ENCODE data around the gene TBKBP1.

Gene TBKBP1

DNA sequence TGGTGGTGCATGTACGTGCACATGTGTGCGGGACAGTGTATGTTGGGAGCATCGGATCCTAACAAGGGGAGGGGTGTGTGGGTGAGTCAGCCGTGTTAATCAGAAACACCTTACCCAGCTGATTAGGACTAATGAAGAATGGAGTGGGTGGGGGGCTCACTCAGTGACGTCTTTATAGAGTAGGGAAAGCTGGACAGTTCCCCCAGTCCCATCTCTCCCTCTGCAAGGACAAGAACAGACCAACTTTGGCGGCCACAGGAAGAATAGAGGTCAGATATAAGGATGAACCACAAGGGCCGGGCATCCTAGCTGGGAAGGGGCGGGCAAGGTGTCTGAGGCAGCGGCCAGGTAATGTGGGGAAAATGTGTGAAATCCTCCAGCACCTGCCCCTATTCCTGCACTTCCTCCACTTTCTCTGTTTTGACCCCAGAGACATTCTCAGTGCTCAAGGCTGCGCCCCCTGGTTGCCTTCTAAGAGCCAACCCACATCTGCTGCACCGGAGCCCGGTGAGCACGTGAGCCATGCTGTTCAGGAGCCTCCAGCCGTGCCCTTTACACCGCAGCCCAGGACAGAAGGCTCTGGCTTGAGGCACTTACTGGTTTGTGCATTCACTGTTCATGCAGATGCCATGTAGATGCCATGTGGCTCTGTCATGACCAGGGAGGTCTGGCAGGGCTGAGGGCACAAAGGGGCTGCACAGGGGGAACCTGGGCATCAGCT lies 20.2 kb downstream of the TBKBP1 start:
- H3K9me3 Mint-ChIP-seq = no peaks in the 10 kb centered on the region
- no peak overlapping the region for H3K27ac Mint-ChIP-seq
- peaks cover 18% of the 10 kb centered on the region for H3K36me3 Mint-ChIP-seq (ENCODE audit: low read depth)
- TF ChIP-seq, protein P1, sequence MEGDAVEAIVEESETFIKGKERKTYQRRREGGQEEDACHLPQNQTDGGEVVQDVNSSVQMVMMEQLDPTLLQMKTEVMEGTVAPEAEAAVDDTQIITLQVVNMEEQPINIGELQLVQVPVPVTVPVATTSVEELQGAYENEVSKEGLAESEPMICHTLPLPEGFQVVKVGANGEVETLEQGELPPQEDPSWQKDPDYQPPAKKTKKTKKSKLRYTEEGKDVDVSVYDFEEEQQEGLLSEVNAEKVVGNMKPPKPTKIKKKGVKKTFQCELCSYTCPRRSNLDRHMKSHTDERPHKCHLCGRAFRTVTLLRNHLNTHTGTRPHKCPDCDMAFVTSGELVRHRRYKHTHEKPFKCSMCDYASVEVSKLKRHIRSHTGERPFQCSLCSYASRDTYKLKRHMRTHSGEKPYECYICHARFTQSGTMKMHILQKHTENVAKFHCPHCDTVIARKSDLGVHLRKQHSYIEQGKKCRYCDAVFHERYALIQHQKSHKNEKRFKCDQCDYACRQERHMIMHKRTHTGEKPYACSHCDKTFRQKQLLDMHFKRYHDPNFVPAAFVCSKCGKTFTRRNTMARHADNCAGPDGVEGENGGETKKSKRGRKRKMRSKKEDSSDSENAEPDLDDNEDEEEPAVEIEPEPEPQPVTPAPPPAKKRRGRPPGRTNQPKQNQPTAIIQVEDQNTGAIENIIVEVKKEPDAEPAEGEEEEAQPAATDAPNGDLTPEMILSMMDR (IDR thresholded peaks at IDR 0.05; ENCODE audit: unreplicated experiment in 3 of 3) = no peak
- H3K4me3 Mint-ChIP-seq = no peak overlapping the region
- H3K4me1 Mint-ChIP-seq = peaks cover 8% of the 10 kb centered on the region
- H3K27me3 Mint-ChIP-seq (ENCODE audit: low read depth) = peaks cover 38% of the 10 kb centered on the region

DNA sequence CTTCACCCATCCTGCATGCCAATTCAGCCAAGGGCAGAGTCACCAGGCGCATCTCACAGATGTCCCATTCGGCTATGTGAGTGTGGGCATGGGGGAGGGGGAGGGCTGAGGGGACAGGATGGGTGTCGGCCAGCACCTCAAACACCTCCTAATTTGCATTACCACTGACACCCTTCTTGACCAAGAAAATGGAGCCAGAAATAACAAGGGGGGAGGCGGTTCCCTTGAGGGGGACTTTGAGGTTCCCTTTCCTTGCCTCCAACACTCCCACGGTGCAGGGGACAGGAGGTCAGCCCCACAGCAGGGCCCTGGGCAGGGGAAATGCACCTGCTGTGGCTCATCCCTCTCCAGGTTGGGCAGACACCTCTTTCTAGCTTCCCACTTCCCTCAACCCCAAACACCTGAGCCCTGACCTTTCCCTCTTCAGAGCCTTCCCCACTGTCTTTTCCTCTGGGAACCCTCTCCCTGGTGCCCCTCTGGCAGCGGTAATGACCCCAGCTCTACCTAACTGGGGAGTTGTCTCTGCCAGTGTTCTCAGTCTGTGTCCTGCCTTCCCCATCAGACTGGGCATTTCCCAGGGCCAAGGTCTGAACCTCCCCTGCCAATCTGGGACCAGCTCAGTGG lies 20.9 kb downstream of the TBKBP1 start:
- Mint-ChIP-seq H3K27ac (no peak overlapping the region), H3K9me3 (no peaks in the 10 kb centered on the region), H3K4me3 (no peak overlapping the region), H3K36me3 (ENCODE audit: low read depth) (peaks cover 14% of the 10 kb centered on the region), H3K4me1 (peaks cover 8% of the 10 kb centered on the region), H3K27me3 (ENCODE audit: low read depth) (peaks cover 46% of the 10 kb centered on the region)
- TF ChIP-seq, protein P1 (IDR thresholded peaks at IDR 0.05; ENCODE audit: unreplicated experiment in 3 of 3) = no peak

DNA sequence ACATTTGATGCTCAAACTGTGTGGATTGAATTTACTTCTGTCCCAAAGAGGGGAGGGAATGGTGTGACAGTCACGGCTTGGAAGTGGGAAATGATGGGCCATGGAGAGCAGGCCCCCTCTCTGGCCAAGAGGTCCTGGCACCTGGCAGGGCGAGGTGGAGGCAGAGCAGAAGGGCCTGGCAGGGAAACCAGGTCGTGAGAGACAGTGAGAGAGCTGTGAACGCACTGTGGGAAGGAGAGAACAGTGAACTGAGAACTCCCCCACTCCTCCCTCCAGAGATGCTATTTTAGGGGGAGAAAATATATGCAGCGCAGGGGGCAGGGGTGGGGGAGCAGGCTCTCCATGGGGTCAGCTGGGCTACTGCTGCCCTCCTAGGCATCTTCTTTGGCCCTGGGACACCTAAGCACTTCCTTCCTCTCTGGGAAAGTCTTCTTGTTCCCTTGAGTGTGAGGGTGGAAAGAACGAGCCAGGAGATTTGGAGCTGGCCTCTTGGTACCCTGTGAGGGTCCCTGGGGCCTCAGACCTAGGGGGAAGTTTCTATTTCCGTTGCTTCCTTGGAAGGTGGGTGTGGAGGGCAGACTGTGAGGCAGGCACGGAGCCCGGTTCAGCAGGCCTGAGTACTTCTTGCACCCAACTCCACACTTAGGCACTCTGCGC lies 21.8 kb downstream of the TBKBP1 start:
- peaks cover 8% of the 10 kb centered on the region for H3K4me1 Mint-ChIP-seq
- no peak overlapping the region for H3K27ac Mint-ChIP-seq
- H3K27me3 Mint-ChIP-seq (ENCODE audit: low read depth) = peaks cover 55% of the 10 kb centered on the region
- H3K36me3 Mint-ChIP-seq (ENCODE audit: low read depth) = peaks cover 8% of the 10 kb centered on the region
- TF ChIP-seq, protein P1 (IDR thresholded peaks at IDR 0.05; ENCODE audit: unreplicated experiment in 3 of 3) = no peak
- H3K9me3 Mint-ChIP-seq = no peaks in the 10 kb centered on the region
- H3K4me3 Mint-ChIP-seq = peak overlapping the region in 1 of 3 experiments; percentile 37

DNA sequence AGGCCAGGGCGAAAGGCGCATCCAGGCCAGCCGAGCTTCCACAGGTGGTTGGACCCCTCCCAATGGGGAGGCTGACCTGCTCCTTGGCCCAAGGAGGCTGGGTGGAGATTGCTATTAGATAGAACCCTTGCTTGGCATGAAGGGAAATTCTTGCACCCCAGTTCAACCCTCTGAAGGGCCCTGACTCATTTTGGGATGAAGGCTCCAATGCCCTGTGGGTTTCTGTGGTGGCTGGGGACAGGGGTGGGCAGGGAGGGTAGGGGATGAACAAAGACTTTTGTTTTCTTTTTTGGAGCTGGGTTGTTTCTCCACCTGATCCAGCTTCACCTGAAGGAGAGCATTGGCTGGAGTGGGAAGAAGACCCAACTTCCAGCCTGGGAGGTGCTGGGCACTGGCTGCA lies 22.4 kb downstream of the TBKBP1 start:
- Mint-ChIP-seq H3K4me1 (peaks cover 8% of the 10 kb centered on the region), H3K36me3 (ENCODE audit: low read depth) (peaks cover 7% of the 10 kb centered on the region), H3K27me3 (ENCODE audit: low read depth) (peaks cover 59% of the 10 kb centered on the region), H3K4me3 (no peak overlapping the region), H3K9me3 (no peaks in the 10 kb centered on the region), H3K27ac (no peak overlapping the region)
- TF ChIP-seq, protein P1 (IDR thresholded peaks at IDR 0.05; ENCODE audit: unreplicated experiment in 3 of 3) = no peak

DNA sequence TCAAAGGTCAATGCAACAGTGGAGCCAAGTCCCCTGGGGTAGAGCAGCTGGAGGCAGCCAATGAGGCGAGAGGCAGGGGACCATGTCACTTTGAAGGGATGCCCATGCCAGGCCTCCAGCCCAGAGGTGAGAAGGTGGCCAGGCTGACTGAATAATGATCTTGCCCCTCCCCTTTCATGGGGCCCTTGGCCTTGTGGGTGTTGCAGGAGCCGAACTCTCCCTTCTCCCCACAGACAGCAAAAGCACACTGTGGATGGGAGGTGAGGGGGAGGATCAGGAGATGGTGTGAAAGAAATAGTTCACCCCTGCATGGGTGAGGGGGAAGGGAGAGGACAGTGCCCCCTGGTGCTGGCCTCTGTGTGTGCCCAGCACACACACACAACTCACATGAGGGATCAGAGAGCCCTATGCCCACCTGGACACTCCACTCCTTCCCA lies 23.3 kb downstream of the TBKBP1 start:
- no peak overlapping the region for H3K27ac Mint-ChIP-seq
- no peak overlapping the region for H3K4me3 Mint-ChIP-seq
- no peaks in the 10 kb centered on the region for H3K36me3 Mint-ChIP-seq (ENCODE audit: low read depth)
- H3K27me3 Mint-ChIP-seq (ENCODE audit: low read depth) = peaks cover 68% of the 10 kb centered on the region
- peaks cover 8% of the 10 kb centered on the region for H3K4me1 Mint-ChIP-seq
- no peaks in the 10 kb centered on the region for H3K9me3 Mint-ChIP-seq
- TF ChIP-seq, protein P1 (IDR thresholded peaks at IDR 0.05; ENCODE audit: unreplicated experiment in 3 of 3) = peak in 1 of 3 experiments; percentile 28

Measured in nephron (organoid).